B cell (primary cell): ENCODE results near the gene TNIK.

Experiments used
- CTCF ChIP-seq: fragments of 200-600 bp; IDR thresholded peaks from one replicate; pipeline ENCODE4 v1.8.0; 2022; ENCODE audit warnings: antibody characterized with exemption, mild to moderate bottlenecking
- EZH2 ChIP-seq: IDR thresholded peaks from 2 replicates; pipeline ENCODE4 v1.6.1; 2012; ENCODE audit warnings: borderline replicate concordance, low read depth, mild to moderate bottlenecking, moderate library complexity, low read length; ENCODE audit not compliant: insufficient read depth, poor library complexity, severe bottlenecking

- no peak for TF ChIP-seq CTCF
- no peak for TF ChIP-seq EZH2
Observed at GRCh38 chr3:171506743-171507319, 46.6 kb upstream of the TNIK start.
